Cardiac fibroblast (primary cell): Measurements from ENCODE around the gene CYB561D1.
"Not testable (repeated sequence)": the region's sequence is repeated elsewhere in the genome, so short reads cannot be mapped to it uniquely, and the experiment has no call there.

ENCODE experiments used
- DNase-seq, 2 donors: peaks; one replicate each; pipeline versions ENCODE4 v3.0.0 to v3.0.0-alpha.2; 2010; ENCODE audit warnings: low read depth in 2 of 2
- H3K4me3 ChIP-seq, 2 donors: replicated peaks in 1 of 2; 1 replicate in 1 of 2; 2 replicates in 1 of 2; pipeline ENCODE4 v1.5.1; 2011; ENCODE audit warnings: low read depth in 2 of 2, low read length in 2 of 2, mild to moderate bottlenecking in 2 of 2, moderate library complexity in 1 of 2
- TF ChIP-seq, protein P1 (sequence below): IDR thresholded peaks from one replicate; pipeline ENCODE4 v1.5.1; 2011; ENCODE audit warnings: low read depth, mild to moderate bottlenecking, low read length, inconsistent platforms

The CYB561D1 gene

GRCh38 chr1:109466452-109467300 lies 27.2 kb upstream of the CYB561D1 start, which contains the start of gene SYPL2:
SYPL2 (plus strand) TSS chr1:109466546; CDS start chr1:109466844, 298 bp downstream.
- TF ChIP-seq, protein P1, sequence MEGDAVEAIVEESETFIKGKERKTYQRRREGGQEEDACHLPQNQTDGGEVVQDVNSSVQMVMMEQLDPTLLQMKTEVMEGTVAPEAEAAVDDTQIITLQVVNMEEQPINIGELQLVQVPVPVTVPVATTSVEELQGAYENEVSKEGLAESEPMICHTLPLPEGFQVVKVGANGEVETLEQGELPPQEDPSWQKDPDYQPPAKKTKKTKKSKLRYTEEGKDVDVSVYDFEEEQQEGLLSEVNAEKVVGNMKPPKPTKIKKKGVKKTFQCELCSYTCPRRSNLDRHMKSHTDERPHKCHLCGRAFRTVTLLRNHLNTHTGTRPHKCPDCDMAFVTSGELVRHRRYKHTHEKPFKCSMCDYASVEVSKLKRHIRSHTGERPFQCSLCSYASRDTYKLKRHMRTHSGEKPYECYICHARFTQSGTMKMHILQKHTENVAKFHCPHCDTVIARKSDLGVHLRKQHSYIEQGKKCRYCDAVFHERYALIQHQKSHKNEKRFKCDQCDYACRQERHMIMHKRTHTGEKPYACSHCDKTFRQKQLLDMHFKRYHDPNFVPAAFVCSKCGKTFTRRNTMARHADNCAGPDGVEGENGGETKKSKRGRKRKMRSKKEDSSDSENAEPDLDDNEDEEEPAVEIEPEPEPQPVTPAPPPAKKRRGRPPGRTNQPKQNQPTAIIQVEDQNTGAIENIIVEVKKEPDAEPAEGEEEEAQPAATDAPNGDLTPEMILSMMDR: no peak
- peak within 1 kb of the TSS; percentile 46 to 47 for H3K4me3 ChIP-seq
- DNase-seq: peak in 1 of 2 donors; percentile 13

DNA sequence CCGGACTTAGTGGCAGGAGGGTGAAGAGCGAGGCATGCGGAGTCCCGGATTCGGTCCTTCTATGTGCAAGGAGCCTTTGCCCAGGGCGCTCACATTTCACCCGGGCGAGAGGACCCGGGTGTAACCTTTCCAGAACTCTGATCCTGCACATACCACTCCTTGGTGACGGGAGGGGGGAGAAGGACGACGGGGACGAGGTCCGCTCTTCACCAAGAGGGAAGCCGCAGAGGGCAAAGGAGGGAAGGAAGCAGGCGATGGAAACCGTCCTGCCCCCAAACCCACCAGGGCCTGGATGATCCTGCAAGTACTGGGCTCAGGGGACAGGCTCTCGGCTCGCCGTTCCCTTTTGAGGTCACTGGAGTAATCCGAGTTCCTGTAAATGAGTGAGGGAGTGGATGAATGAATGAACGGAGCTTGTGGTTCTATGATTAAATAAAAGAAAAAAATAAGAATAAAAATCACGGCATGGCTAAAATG lies 26.6 kb upstream of the CYB561D1 start:
- no peak for DNase-seq

DNA sequence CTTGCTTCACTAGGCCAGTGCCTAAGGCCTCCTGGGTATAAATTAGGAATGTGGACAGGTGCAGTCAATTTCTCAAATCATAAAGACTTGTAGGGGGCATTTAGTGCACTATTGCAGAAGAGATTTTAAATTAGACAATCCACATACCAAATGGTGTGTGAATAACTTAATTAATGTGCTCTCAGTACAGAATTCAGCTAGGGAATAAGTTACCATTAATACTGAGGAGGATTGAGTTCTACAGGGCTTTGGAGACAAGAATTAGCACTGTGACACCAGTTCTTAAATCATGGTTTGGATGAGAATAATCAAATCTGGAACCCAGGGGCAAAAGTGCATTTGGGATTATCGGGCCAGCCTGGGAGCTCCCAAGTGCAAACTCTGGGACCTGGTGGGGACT lies 25.8 kb upstream of the CYB561D1 start:
- H3K4me3 ChIP-seq: no peak overlapping the region
- TF ChIP-seq, protein P1: no peak
- DNase-seq: no peak

More for the DNA sequence above, 26.6 kb upstream of the CYB561D1 start:
- no peak overlapping the region for H3K4me3 ChIP-seq
- TF ChIP-seq, protein P1: no peak

DNA sequence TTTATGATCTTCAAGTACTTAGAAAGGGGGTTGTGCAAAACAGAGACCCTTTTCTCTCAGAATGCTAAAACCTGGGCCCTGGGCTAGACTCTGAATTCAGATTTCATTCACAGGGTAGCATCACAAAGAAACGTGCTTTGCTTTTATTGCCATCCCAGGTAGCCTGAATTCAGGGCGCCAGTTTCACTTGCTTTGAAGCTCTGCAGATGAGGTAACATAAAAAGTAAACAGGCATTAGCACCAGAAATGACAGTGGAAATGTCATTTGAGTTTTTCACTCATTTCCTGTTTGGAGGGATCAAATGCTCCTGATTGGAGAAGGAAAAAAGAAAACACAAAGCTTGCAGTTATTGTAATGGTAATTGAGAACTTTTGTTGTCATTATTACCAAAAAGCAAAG lies 25.0 kb upstream of the CYB561D1 start:
- no peak overlapping the region for H3K4me3 ChIP-seq

DNA sequence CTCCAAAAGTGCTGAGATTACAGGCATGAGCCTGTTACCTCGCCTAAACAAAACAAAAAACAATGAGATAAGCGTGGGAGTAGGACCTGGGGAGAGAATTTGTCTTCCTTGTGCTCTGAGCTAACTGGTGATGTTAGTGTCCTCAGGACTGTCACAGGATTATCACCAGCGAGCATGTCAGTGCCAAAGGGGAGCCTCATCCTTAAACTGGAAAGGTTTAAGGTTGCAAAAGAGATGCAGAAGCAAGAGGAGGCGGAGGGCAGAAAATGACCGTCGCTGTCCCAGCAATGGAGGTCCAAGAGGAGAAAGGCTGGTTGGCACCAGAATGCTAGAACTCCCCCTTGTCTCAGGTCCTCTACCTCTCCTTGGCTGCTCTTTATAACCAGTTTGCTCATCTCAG lies 23.6 kb upstream of the CYB561D1 start:
- no peak for DNase-seq
- TF ChIP-seq, protein P1: no peak
- no peak overlapping the region for H3K4me3 ChIP-seq

More for the DNA sequence above, 25.0 kb upstream of the CYB561D1 start:
- no peak for DNase-seq
- TF ChIP-seq, protein P1: no peak

DNA sequence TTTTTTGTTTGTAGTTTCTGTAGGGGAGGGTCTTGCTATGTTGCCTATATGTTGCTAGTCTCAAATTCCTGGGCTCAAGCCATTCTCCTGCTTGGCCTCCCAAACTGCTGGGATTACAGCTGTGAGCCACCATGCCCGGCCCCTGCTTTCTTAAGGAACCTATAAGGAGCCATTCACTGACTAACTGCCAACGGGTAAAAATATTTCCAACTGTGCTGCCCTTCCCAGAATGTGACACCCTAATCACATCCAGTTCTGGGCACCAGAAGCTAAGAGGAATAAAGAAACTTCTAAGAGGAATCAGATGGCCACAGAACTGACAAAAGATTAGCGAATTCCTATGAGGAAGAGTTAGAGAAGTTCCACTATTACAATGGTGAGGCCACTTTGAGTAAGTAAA lies 21.1 kb upstream of the CYB561D1 start:
- TF ChIP-seq, protein P1: no peak
- no peak overlapping the region for H3K4me3 ChIP-seq
- DNase-seq: no peak

DNA sequence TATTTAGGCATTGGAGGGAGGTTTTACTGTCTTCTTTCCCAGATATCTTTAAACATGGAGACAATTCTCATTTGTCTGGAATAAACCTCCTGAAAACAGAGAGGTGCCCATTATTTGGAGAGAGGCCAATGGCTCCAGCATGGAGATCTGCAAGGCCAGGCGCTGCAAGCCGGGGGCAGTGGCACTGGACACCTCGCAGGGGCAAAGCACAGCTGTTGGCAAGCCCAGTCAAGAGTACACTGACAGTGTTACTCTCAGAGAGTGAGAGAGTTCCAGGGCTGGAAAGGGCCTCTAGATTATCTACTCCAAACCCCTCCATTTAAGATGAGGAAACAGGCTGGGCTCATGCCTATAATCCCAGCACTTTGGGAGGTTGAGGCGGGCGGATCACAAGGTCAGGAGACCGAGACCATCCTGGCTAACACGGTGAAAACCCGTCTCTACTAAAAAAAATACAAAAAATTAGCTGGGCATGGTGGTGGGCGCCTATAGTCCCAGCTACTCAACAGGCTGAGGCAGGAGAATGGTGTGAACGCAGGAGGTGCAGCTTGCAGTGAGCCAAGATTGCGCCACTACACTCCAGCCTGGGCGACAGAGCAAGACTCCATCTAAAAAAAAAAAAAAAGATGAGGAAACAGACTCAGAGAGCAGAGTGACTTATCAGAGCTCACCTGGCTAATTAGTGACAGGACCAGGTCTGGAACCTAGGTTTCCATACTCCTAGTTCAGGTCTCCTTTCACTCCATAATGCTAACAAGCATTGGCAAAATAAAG lies 20.4 kb upstream of the CYB561D1 start:
- not testable (repeated sequence) for DNase-seq, H3K4me3 ChIP-seq
